Spleen (tissue), 11 donors: ENCODE data around the gene ADSS2. TPM values are rescaled to one million over a fixed set of nuclear protein-coding genes. Genes with fewer than 3 reads are reported as not detected.
"Not testable (repeated sequence)": the region's sequence is repeated elsewhere in the genome, so short reads cannot be mapped to it uniquely, and the experiment has no call there.

Experiments used
- DNase-seq: peaks from one replicate; pipeline ENCODE4 v3.0.0-alpha.2; 2020
- H3K27ac ChIP-seq, 8 donors: fragments of 200-600 bp; sonication (generic) in 7 of 8; 1 replicate in 4 of 8; 2 replicates in 4 of 8; pipeline versions ENCODE4 v1.5.0 to v1.8.0; 2016 to 2021; ENCODE audit warnings: inconsistent platforms in 4 of 8, mild to moderate bottlenecking in 4 of 8, moderate library complexity in 1 of 8
- H3K27me3 ChIP-seq, 7 donors: fragments of 200-600 bp; sonication (generic) in 6 of 7; replicated peaks in 1 of 7; 1 replicate in 4 of 7; 2 replicates in 3 of 7; pipeline versions ENCODE4 v1.5.0 to v1.8.0; 2016 to 2021; ENCODE audit warnings: inconsistent platforms in 3 of 7, mild to moderate bottlenecking in 1 of 7
- H3K36me3 ChIP-seq, 6 donors: fragments of 200-600 bp; sonication (generic) in 5 of 6; 1 replicate in 4 of 6; 2 replicates in 2 of 6; pipeline versions ENCODE4 v1.5.0 to v1.8.0; 2016 to 2021; ENCODE audit warnings: inconsistent platforms in 2 of 6
- H3K4me1 ChIP-seq, 6 donors: fragments of 200-600 bp; sonication (generic) in 5 of 6; 1 replicate in 3 of 6; 2 replicates in 3 of 6; pipeline versions ENCODE4 v1.5.0 to v1.8.0; 2016 to 2021; ENCODE audit warnings: inconsistent platforms in 3 of 6
- H3K4me3 ChIP-seq, 8 donors: fragments of 200-600 bp; sonication (generic) in 7 of 8; 1 replicate in 4 of 8; 2 replicates in 4 of 8; pipeline versions ENCODE4 v1.5.0 to v1.8.0; 2016 to 2021; ENCODE audit warnings: inconsistent platforms in 4 of 8, mild to moderate bottlenecking in 4 of 8, moderate library complexity in 2 of 8
- H3K9me3 ChIP-seq, 8 donors: fragments of 200-600 bp; sonication (generic) in 7 of 8; 1 replicate in 4 of 8; 2 replicates in 4 of 8; pipeline versions ENCODE4 v1.5.0 to v1.8.0; 2016 to 2021; ENCODE audit warnings: inconsistent platforms in 4 of 8
- CTCF ChIP-seq, 11 experiments: fragments of 200-600 bp in 7 of 11; fragments of 450-650 bp in 4 of 11; sonication (generic) in 4 of 11; IDR thresholded peaks in 8 of 11; conservative IDR thresholded peaks in 3 of 11; 1 replicate in 7 of 11; 2 replicates in 4 of 11; pipeline versions ENCODE4 v1.4.0 to v1.8.0; 2016 to 2021; ENCODE audit warnings: antibody characterized with exemption in 11 of 11, inconsistent platforms in 4 of 11, mild to moderate bottlenecking in 1 of 11
- POLR2A ChIP-seq, 3 donors: fragments of 450-650 bp; IDR thresholded peaks; one replicate each; pipeline ENCODE4 v1.5.1; 2017; ENCODE audit warnings: antibody characterized with exemption in 3 of 3, mild to moderate bottlenecking in 1 of 3
- POLR2AphosphoS5 ChIP-seq, 3 donors: sonication (generic); formaldehyde crosslinking; IDR thresholded peaks; one replicate each; pipeline ENCODE4 v1.5.1; 2017; ENCODE audit warnings: antibody characterized with exemption in 3 of 3
- WGBS, 5 donors: extraction: QIAGEN DNeasy Blood & Tissue Kit in 3 of 5; methylation state at CpG; one replicate each; pipeline versions ENCODE4 v1.1.5 to v1.1.7; 2013 to 2018; 5-methylcytosine and 5-hydroxymethylcytosine counted together
- intact Hi-C: fragments of 100-400 bp; cut with DNase I; formaldehyde crosslinking; loops from one replicate; pipeline ENCODE4 v1.15.0; 2023; ENCODE audit warnings: low total_unique reads
- polyA plus RNA-seq, 3 donors: library from polyadenylated mRNA; stranded (reverse); fragments of 200-250 nt; gene quantifications; one replicate each; pipeline ENCODE4 v1.2.1, GENCODE V29; 2013
- total RNA-seq, 7 donors: library from RNA; depleted of rRNA in 3 of 7; stranded (reverse); fragments of >200 nt in 3 of 7; fragmentation: NEBNext Ultra II Directional in 4 of 7; extraction: Animal tissue kit (Norgen Biotek cat#: 25700) in 4 of 7; gene quantifications; one replicate each; pipeline versions ENCODE4 v1.1.0 to v1.2.1, GENCODE V29; 2016 to 2021
- donor health status: healthy with polysubstance abuse.
- donor health status: DM: no; HTN: no; CAD: no; lungs with moderate emphysema.
- donor health status: DM: no; HTN: no; CAD: no.
- donor health status: Bipolar disorder and iron deficiency.
- donor health status: healthy.
- donor health status: DM: no; HTN: no; CAD: no.
- donor health status: DM: yes; HTN: yes; CAD: no.

Gene ADSS2
- total and polyA plus RNA-seq, 10 donors, result 19.9 to 48.6 (median 42.1) TPM

- Histone ChIP-seq H3K36me3 (no peaks in the 10 kb centered on the region), H3K9me3 (peaks cover 0 to 12% (median 4%) of the 10 kb centered on the region in 8 donors), H3K27me3 (no peaks in the 10 kb centered on the region), H3K27ac (no peak overlapping the region), H3K4me1 (no peaks in the 10 kb centered on the region), H3K4me3 (no peak overlapping the region)
- WGBS, 5 donors, result 75 to 90% (median 82%) methylated on average over 18 of the region's 18 CpGs
- intact Hi-C loops, result no loop called here
- no peak for TF ChIP-seq CTCF (IDR thresholded peaks at IDR 0.05 in 8 of 11, conservative IDR thresholded peaks at IDR 0.05 in 3 of 11)
- no peak for TF ChIP-seq POLR2A (IDR thresholded peaks at IDR 0.05)
- no peak for TF ChIP-seq POLR2AphosphoS5 (IDR thresholded peaks at IDR 0.05)
- no peak for DNase-seq
Observed at GRCh38 chr1:244369256-244370057, 82.3 kb downstream of the ADSS2 start.

DNA sequence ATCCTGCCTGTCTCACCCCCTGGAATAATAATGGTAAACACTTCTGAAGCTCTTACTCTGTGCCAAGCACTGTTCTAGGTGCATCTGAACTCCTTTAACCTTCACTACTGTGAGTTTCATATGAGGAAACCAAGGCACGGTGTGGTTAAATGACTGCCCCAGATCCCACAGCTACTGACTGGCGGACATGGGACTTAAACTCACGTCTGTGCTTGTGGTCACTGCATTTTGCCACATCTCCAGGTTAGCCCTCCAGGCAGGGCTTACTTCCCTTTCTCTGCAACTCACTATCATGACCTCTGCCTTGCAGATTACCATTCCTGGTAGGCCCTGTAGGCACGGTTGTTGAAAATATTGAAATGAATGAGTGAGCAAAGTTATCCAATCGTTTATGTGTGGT is 83.4 kb downstream of the ADSS2 start:
- H3K9me3 ChIP-seq, result peaks cover 0 to 12% (median 4%) of the 10 kb centered on the region in 8 donors

GRCh38 chr1:244367399-244368114 is 84.2 kb downstream of the ADSS2 start:
- no peaks in the 10 kb centered on the region for H3K4me1 ChIP-seq
- WGBS, 5 donors, result 84 to 92% (median 86%) methylated on average over 17 to 18 of the region's 18 CpGs
- peaks cover 0 to 12% (median 4%) of the 10 kb centered on the region in 8 donors for H3K9me3 ChIP-seq
- no peak for DNase-seq
- H3K36me3 ChIP-seq, result no peaks in the 10 kb centered on the region
- H3K4me3 ChIP-seq, result no peak overlapping the region
- TF ChIP-seq POLR2A (IDR thresholded peaks at IDR 0.05), result no peak
- TF ChIP-seq CTCF (IDR thresholded peaks at IDR 0.05 in 8 of 11, conservative IDR thresholded peaks at IDR 0.05 in 3 of 11), result no peak
- TF ChIP-seq POLR2AphosphoS5 (IDR thresholded peaks at IDR 0.05), result no peak
- H3K27me3 ChIP-seq, result no peaks in the 10 kb centered on the region
- H3K27ac ChIP-seq, result no peak overlapping the region
- intact Hi-C loops, result no loop called here

More for the DNA sequence above, 83.4 kb downstream of the ADSS2 start:
- H3K27me3 ChIP-seq, result no peaks in the 10 kb centered on the region
- DNase-seq, result no peak
- H3K4me1 ChIP-seq, result no peaks in the 10 kb centered on the region
- 60 to 82% (median 72%) methylated on average over 5 of the region's 5 CpGs for WGBS, 5 donors
- TF ChIP-seq CTCF (IDR thresholded peaks at IDR 0.05 in 8 of 11, conservative IDR thresholded peaks at IDR 0.05 in 3 of 11), result no peak
- no peak for TF ChIP-seq POLR2AphosphoS5 (IDR thresholded peaks at IDR 0.05)
- TF ChIP-seq POLR2A (IDR thresholded peaks at IDR 0.05), result no peak
- no peaks in the 10 kb centered on the region for H3K36me3 ChIP-seq
- H3K27ac ChIP-seq, result no peak overlapping the region
- intact Hi-C loops, result no loop called here
- no peak overlapping the region for H3K4me3 ChIP-seq

- Histone ChIP-seq H3K27me3 (no peaks in the 10 kb centered on the region), H3K27ac (no peak overlapping the region), H3K4me3 (no peak overlapping the region), H3K4me1 (no peaks in the 10 kb centered on the region), H3K9me3 (peaks cover 0 to 12% (median 4%) of the 10 kb centered on the region in 8 donors), H3K36me3 (no peaks in the 10 kb centered on the region)
- intact Hi-C loops, result no loop called here
- no peak for TF ChIP-seq POLR2A (IDR thresholded peaks at IDR 0.05)
- TF ChIP-seq POLR2AphosphoS5 (IDR thresholded peaks at IDR 0.05), result no peak
- TF ChIP-seq CTCF (IDR thresholded peaks at IDR 0.05 in 8 of 11, conservative IDR thresholded peaks at IDR 0.05 in 3 of 11), result no peak
- WGBS, 5 donors, result 66 to 93% (median 78%) methylated on average over 7 of the region's 7 CpGs
- no peak for DNase-seq
Observed at GRCh38 chr1:244365809-244366208, 85.9 kb downstream of the ADSS2 start.

DNA sequence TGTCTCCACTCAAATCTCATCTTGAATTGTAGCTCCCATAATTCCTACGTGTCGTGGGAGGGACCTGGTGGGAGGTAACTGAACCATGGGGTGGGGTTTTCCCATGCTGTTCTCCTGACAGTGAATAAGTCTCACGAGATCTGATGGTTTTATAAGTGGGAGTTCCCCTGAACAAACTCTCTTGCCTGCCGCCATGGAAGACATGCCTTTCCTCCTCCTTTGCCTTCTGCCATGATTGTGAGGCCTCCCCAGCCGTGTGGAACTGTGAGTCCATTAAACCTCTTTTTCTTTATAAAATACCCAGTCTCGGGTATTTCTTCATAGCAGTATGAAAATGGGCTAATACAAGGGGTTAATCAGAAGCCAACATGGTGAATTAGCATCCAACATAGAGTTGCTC is 86.4 kb downstream of the ADSS2 start:
- H3K4me3 ChIP-seq, H3K36me3 ChIP-seq, H3K27me3 ChIP-seq, intact Hi-C loops, H3K4me1 ChIP-seq, DNase-seq, H3K27ac ChIP-seq: not testable (repeated sequence)
- WGBS, 5 donors, result 68 to 89% (median 85%) methylated on average over 6 of the region's 6 CpGs
- H3K9me3 ChIP-seq, result peaks cover 0 to 12% (median 4%) of the 10 kb centered on the region in 8 donors
